ENCODE data around the gene LRRC8C. TPM values are rescaled to one million over a fixed set of nuclear protein-coding genes. Genes with fewer than 3 reads are reported as not detected.

The LRRC8C gene
- total and polyA plus RNA-seq, 2 experiments from 2014 or later: 3.6 to 7.3 TPM

DNA sequence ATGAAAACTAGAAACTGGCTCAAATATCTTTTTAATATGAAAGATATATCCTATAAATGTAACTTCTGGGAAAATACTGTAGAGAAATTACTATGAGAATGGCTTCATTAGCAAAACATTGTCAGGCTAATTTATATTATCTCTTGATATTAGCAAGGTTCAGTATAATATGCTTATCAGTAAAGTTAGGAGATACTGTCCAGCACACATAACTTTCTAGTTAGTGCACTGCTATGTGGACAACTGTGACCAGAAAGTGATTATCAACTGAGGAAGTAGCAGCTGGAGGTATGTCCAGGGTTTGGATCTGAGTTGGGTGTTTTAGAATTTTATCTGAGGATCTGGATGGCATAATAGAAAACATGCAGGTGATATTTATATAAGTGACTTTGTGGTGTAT, 7.5 kb downstream of the LRRC8C start:
- Histone ChIP-seq H3K9ac (no peak overlapping the region), H3K4me1 (ENCODE audit: insufficient read depth) (peaks cover 27% of the 10 kb centered on the region), H3K27me3 (replicated peaks; ENCODE audit: insufficient read depth) (no peaks in the 10 kb centered on the region), H3K4me2 (ENCODE audit: unreplicated experiment) (no peak overlapping the region), H3K9me3 (ENCODE audit: low read depth) (no peaks in the 10 kb centered on the region), H3K4me3 (no peak overlapping the region), H4K20me1 (ENCODE audit: insufficient read depth) (no peaks in the 10 kb centered on the region), H3K36me3 (ENCODE audit: low read depth) (no peaks in the 10 kb centered on the region), H3F3A (ENCODE audit: insufficient read depth) (peaks cover 31% of the 10 kb centered on the region), H2AFZ (no peak overlapping the region), H3K79me2 (ENCODE audit: insufficient read depth) (peaks cover 92% of the 10 kb centered on the region), H3K27ac (no peak overlapping the region), H3K9me2 (ENCODE audit: insufficient read depth) (no peaks in the 10 kb centered on the region)
- TF ChIP-seq EZH2phosphoT487 (IDR thresholded peaks at IDR 0.05; ENCODE audit: insufficient read depth, low read depth) (no peak), EZH2 (IDR thresholded peaks at IDR 0.05; ENCODE audit: insufficient read depth, poor library complexity, severe bottlenecking) (no peak)
- in situ Hi-C loops (cut with MboI): loop anchor here (25.0 kb wide), 1 partner anchor 347 kb away; the partner anchor contains the start of gene ZNF326
- no peak for DNase-seq

DNA sequence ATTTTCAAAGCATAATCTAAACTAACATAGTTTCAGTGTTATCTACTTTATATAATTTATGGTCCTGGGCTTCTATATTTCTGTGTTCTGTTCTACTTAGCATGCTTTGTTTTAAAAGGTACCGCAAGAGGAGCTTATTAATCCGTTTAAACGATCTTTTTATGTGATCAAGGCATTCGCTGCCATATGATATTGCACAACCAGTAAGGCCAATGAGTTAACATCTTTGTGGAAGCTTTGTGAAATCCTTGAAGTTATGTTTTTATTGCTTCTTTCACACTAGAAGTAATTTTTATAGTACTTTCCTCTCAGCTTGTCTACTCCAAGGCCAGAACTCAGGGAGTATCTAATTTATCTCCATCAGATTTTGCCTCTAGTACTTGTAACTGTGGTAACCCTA, 8.9 kb downstream of the LRRC8C start:
- peaks cover 18% of the 10 kb centered on the region for H3F3A ChIP-seq (ENCODE audit: insufficient read depth)
- WGBS, 2 experiments (ENCODE audit: low coverage in 1 of 2, low lambda C conversion rate in 2 of 2, missing lambda C conversion rate in 2 of 2): 80 to 82% methylated on average over 4 of the region's 4 CpGs
- no peak overlapping the region for H2AFZ ChIP-seq
- H3K4me1 ChIP-seq (ENCODE audit: insufficient read depth): peaks cover 16% of the 10 kb centered on the region
- H3K79me2 ChIP-seq (ENCODE audit: insufficient read depth): peaks cover 99% of the 10 kb centered on the region
- in situ Hi-C loops (cut with MboI): loop anchor here (25.0 kb wide), 1 partner anchor 346 kb away; the partner anchor contains the start of gene ZNF326
- no peaks in the 10 kb centered on the region for H3K9me2 ChIP-seq (ENCODE audit: insufficient read depth)
- H3K27me3 ChIP-seq (replicated peaks; ENCODE audit: insufficient read depth): no peaks in the 10 kb centered on the region
- no peak for DNase-seq
- no peak for TF ChIP-seq EZH2 (IDR thresholded peaks at IDR 0.05; ENCODE audit: insufficient read depth, poor library complexity, severe bottlenecking)
- no peak for TF ChIP-seq EZH2phosphoT487 (IDR thresholded peaks at IDR 0.05; ENCODE audit: insufficient read depth, low read depth)
- no peak overlapping the region for H3K27ac ChIP-seq
- H3K36me3 ChIP-seq (ENCODE audit: low read depth): no peaks in the 10 kb centered on the region; the same call in 1 of the 2 replicates
- H4K20me1 ChIP-seq (ENCODE audit: insufficient read depth): no peaks in the 10 kb centered on the region
- no peaks in the 10 kb centered on the region for H3K9me3 ChIP-seq (ENCODE audit: low read depth)
- no peak overlapping the region for H3K9ac ChIP-seq
- no peak overlapping the region for H3K4me3 ChIP-seq
- H3K4me2 ChIP-seq (ENCODE audit: unreplicated experiment): no peak overlapping the region

DNA sequence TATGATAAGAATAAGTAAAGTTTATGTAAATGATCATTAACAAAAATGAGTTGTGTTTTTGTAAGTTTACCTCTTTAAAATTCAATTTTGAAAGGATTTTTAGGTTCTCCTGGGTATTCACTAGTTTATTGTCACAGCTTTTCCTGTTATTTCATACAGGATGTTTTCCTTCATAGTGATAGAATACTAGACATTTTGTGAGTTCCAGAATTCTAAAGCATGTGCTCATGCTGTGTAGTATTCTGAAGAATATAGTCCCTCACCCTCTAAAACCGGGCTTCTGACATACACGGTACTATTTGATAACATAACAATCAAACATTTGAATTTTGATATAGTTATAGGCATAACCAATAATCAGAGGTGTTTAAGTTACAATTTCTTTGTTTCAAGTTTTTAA, 10.7 kb downstream of the LRRC8C start:
- no peak for DNase-seq
- Histone ChIP-seq H3K9me3 (ENCODE audit: low read depth) (no peaks in the 10 kb centered on the region), H3K9ac (no peak overlapping the region), H3K27ac (no peak overlapping the region), H3K9me2 (ENCODE audit: insufficient read depth) (no peaks in the 10 kb centered on the region), H3K36me3 (ENCODE audit: low read depth) (no peaks in the 10 kb centered on the region; the same call in 1 of the 2 replicates), H3F3A (ENCODE audit: insufficient read depth) (no peaks in the 10 kb centered on the region), H3K27me3 (replicated peaks; ENCODE audit: insufficient read depth) (no peaks in the 10 kb centered on the region), H4K20me1 (ENCODE audit: insufficient read depth) (no peaks in the 10 kb centered on the region), H3K79me2 (ENCODE audit: insufficient read depth) (peaks cover 96% of the 10 kb centered on the region), H3K4me3 (no peak overlapping the region), H3K4me1 (ENCODE audit: insufficient read depth) (peaks cover 7% of the 10 kb centered on the region; the same call in 1 of the 2 replicates), H2AFZ (no peak overlapping the region), H3K4me2 (ENCODE audit: unreplicated experiment) (no peak overlapping the region)
- WGBS, 2 experiments (ENCODE audit: low coverage in 1 of 2, low lambda C conversion rate in 2 of 2, missing lambda C conversion rate in 2 of 2): 96 to 98% methylated on average over 2 of the region's 2 CpGs
- TF ChIP-seq EZH2 (IDR thresholded peaks at IDR 0.05; ENCODE audit: insufficient read depth, poor library complexity, severe bottlenecking) (no peak), EZH2phosphoT487 (IDR thresholded peaks at IDR 0.05; ENCODE audit: insufficient read depth, low read depth) (no peak)
- in situ Hi-C loops (cut with MboI): loop anchor here (25.0 kb wide), 1 partner anchor 344 kb away; the partner anchor contains the start of gene ZNF326

DNA sequence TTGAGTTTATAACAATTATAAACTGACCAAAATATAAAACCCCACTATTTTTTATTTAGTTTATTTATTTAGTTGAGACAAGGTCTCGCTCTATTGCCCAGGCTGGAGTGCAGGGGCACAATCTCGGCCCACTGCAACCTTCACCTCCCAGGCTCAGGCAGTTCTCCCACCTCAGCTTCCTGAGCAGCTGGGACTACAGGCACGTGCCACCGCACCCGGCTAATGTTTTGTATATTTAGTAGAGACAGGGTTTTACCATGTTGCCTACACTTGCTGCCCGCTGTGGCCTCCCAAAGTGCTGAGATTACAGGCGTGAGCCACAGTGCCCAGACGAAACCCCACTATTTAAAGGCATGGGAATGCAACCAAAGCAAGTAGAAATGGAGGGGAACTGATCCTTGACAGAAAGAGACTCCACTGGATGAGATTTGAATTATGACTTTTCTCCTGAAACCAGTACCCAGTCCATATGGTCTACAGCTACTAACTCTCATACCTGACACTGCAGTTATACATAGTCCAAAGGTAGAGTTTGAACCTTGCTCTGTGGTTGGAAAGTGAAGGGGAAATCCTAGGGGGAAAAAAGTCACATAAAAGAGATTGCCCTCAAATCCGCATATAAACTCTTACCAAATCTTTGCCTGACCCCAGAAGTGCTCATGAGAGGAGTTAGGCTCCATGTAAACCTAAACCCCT, 11.3 kb downstream of the LRRC8C start:
- Histone ChIP-seq H3K27me3 (replicated peaks; ENCODE audit: insufficient read depth) (no peaks in the 10 kb centered on the region), H4K20me1 (ENCODE audit: insufficient read depth) (no peaks in the 10 kb centered on the region), H3F3A (ENCODE audit: insufficient read depth) (no peaks in the 10 kb centered on the region), H3K9me3 (ENCODE audit: low read depth) (no peaks in the 10 kb centered on the region), H3K27ac (no peak overlapping the region), H3K4me3 (no peak overlapping the region), H3K4me1 (ENCODE audit: insufficient read depth) (peaks cover 7% of the 10 kb centered on the region; the same call in 1 of the 2 replicates), H3K9ac (no peak overlapping the region), H3K36me3 (ENCODE audit: low read depth) (no peaks in the 10 kb centered on the region; the same call in 1 of the 2 replicates), H3K9me2 (ENCODE audit: insufficient read depth) (no peaks in the 10 kb centered on the region), H3K79me2 (ENCODE audit: insufficient read depth) (peaks cover 96% of the 10 kb centered on the region), H3K4me2 (ENCODE audit: unreplicated experiment) (no peak overlapping the region), H2AFZ (no peak overlapping the region)
- TF ChIP-seq EZH2phosphoT487 (IDR thresholded peaks at IDR 0.05; ENCODE audit: insufficient read depth, low read depth) (no peak), EZH2 (IDR thresholded peaks at IDR 0.05; ENCODE audit: insufficient read depth, poor library complexity, severe bottlenecking) (no peak)
- DNase-seq: no peak
- in situ Hi-C loops (cut with MboI): loop anchor here (25.0 kb wide), 1 partner anchor 343 kb away; the partner anchor contains the start of gene ZNF326
- WGBS, 2 experiments (ENCODE audit: low coverage in 1 of 2, low lambda C conversion rate in 2 of 2, missing lambda C conversion rate in 2 of 2): 87 to 89% methylated on average over 9 of the region's 9 CpGs
